ENCODE data around the gene POLR2A. TPM values are rescaled to one million over a fixed set of nuclear protein-coding genes. Genes with fewer than 3 reads are reported as not detected.

Gene POLR2A
- polyA plus RNA-seq, 2 of the 4 experiments (the other 2 are of a cell fraction), result 22.8 to 65.6 TPM

DNA sequence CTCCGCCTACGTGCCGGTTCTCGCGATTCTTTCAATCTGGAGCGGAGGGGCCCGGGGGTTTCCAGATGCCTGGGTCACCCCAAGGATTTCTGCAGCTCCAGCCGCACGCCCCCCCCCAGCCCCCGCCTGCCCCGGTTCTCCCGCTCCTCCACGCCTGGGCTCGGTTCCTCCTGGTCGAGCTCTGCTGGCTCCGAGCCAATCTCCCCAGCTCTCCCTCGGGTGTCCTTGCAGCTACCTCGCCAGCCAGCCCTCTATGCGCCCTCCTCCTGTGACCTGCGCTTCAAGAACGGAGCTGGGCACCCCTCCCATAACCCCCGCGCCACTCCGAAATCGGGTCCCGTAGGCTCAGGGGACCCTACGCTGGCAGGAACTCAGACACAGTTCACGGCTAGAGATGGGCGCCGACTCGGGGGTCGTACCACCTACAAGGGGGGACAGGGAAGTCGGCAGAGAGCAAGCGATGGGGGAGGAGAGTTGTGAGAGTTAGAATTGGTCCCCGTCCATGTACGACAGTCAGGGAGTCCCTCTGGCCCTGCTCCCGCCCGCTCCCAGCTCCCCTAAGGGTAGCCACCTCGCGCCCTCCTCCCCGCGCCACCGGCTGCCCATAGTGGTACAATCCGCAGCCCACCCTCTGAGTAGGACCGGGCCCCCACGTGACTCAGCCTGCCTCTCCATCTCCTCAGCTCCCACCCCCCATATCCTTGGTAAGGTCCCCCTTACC lies 43.9 kb upstream of the POLR2A start:
- H3K9me3 ChIP-seq, result no peaks in the 10 kb centered on the region
- peak overlapping the region; percentile 52 for H3K4me3 ChIP-seq
- H3K4me2 ChIP-seq, result peak overlapping the region; percentile 98
- ATAC-seq, result no peak
- no peak for FAIRE-seq
- CTCF ChIA-PET, result interaction anchor here (0.8 to 17.0 kb wide), 9 partner anchors 18 to 196 kb away, joined by 3 to 342 read pairs (median 8); partner anchors contain the start of genes CHRNB1, KCTD11, SLC35G6 and TMEM95
- TF ChIP-seq, protein P1, sequence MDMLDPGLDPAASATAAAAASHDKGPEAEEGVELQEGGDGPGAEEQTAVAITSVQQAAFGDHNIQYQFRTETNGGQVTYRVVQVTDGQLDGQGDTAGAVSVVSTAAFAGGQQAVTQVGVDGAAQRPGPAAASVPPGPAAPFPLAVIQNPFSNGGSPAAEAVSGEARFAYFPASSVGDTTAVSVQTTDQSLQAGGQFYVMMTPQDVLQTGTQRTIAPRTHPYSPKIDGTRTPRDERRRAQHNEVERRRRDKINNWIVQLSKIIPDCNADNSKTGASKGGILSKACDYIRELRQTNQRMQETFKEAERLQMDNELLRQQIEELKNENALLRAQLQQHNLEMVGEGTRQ (IDR thresholded peaks at IDR 0.05), result 0 out of 2 replicates have a peak, but pooled peaks have one; percentile 12
- TF ChIP-seq CHD2 (IDR thresholded peaks at IDR 0.05; ENCODE audit: low read length, partially characterized antibody) (peak; percentile 86), HOXA7 (CRISPR knock-in tag; IDR thresholded peaks at IDR 0.05) (no peak)
- 39% methylated on average over 39 of the region's 46 CpGs for WGBS (ENCODE audit: missing lambda C conversion rate)
- peak overlapping the region; percentile 65 to 85 for H3K27ac ChIP-seq
- POLR2A ChIA-PET, result interaction anchor here (0.6 to 1.4 kb wide), 4 partner anchors 8 to 46 kb away, joined by 3 to 6 read pairs (median 3); partner anchors contain the start of genes TMEM256 and ZBTB4
- DNase-seq (ENCODE audit: low read depth in 1 of 2, low spot score in 1 of 2), result peak; percentile 39 to 55
- peaks cover 42% of the 10 kb centered on the region for H3K4me1 ChIP-seq

DNA sequence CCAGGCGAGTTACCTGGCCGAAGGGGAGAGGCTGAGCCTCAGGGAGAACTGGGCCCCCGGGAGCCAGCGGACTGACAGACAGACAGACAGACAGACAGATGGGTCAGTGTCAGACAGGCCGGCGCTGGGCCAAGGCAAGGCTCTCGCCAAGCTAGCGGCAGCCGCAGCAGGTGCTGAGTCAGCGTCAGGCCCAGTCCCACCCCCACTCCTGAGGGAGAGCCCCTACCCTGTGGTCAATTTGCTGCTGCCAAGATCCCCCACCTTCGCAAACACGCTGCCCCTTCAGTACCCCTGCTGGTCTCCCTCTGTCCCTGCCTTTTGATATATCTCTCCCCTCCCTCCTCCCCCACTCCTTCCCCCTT lies 43.4 kb upstream of the POLR2A start:
- no peak for ATAC-seq
- WGBS (ENCODE audit: missing lambda C conversion rate), result 77% methylated on average over 10 of the region's 12 CpGs
- POLR2A ChIA-PET, result interaction anchor here (1.0 to 1.4 kb wide), 3 partner anchors 8 to 45 kb away, joined by 3 to 6 read pairs (median 3); partner anchors contain the start of gene TMEM256

DNA sequence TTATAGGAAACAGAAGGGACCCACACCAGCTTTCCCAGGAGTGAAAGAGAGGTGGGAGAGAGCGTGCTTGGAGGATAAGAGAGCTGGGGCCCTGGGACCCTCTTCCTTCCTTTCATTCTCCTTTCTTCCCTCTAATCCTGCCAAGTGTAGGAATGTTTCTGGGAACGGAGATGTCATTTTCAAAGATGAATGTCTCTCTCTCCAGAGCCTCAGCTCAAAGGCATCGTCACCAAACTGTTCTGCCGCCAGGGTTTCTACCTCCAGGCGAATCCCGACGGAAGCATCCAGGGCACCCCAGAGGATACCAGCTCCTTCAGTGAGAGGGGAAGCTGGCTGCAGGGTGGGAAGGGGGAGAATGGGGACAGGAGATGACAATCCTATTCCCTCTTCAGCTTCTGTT lies 42.9 kb upstream of the POLR2A start:
- H3K27ac ChIP-seq, result no peak overlapping the region
- H3K4me3 ChIP-seq, result no peak overlapping the region
- ChIA-PET POLR2A (interaction anchor here (1.0 to 1.4 kb wide), 4 partner anchors 37 to 45 kb away, joined by 3 to 6 read pairs (median 4); partner anchors contain the start of genes TMEM256 and ZBTB4), CTCF (interaction anchor here (0.7 to 17.0 kb wide), 13 partner anchors 10 to 246 kb away, joined by 3 to 342 read pairs (median 5); partner anchors contain the start of genes CHRNB1, KCTD11, SLC35G6 and TMEM256)
- no peak overlapping the region for H3K4me2 ChIP-seq
- no peak for TF ChIP-seq EP300 (IDR thresholded peaks at IDR 0.05)
- TF ChIP-seq KDM5A (IDR thresholded peaks at IDR 0.05), result no peak
- no peak for TF ChIP-seq RARB (CRISPR knock-in tag; IDR thresholded peaks at IDR 0.05)
- TF ChIP-seq SREBF2 (IDR thresholded peaks at IDR 0.05), result no peak
- no peak for TF ChIP-seq ZC3H11A (IDR thresholded peaks at IDR 0.05)
- no peak for TF ChIP-seq BHLHE40 (IDR thresholded peaks at IDR 0.05; ENCODE audit: low read depth, low read length)
- TF ChIP-seq PHF8 (IDR thresholded peaks at IDR 0.05; ENCODE audit: borderline replicate concordance, low read depth), result no peak
- no peak for TF ChIP-seq FOSB (CRISPR knock-in tag; IDR thresholded peaks at IDR 0.05)
- TF ChIP-seq, protein P2, sequence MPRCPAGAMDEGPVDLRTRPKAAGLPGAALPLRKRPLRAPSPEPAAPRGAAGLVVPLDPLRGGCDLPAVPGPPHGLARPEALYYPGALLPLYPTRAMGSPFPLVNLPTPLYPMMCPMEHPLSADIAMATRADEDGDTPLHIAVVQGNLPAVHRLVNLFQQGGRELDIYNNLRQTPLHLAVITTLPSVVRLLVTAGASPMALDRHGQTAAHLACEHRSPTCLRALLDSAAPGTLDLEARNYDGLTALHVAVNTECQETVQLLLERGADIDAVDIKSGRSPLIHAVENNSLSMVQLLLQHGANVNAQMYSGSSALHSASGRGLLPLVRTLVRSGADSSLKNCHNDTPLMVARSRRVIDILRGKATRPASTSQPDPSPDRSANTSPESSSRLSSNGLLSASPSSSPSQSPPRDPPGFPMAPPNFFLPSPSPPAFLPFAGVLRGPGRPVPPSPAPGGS (IDR thresholded peaks at IDR 0.05), result no peak
- no peak for TF ChIP-seq TP53 (CRISPR knock-in tag; IDR thresholded peaks at IDR 0.05)
- DNase-seq (ENCODE audit: low read depth in 1 of 2, low spot score in 1 of 2), result no peak
- H3K4me1 ChIP-seq, result peaks cover 41% of the 10 kb centered on the region
- WGBS (ENCODE audit: missing lambda C conversion rate), result 87% methylated on average over 7 of the region's 7 CpGs
- H3K9me3 ChIP-seq, result no peaks in the 10 kb centered on the region
- FAIRE-seq, result no peak
- no peak for ATAC-seq

More for the DNA sequence above, 43.4 kb upstream of the POLR2A start:
- Histone ChIP-seq H3K4me2 (peak overlapping the region; percentile 98; the same call in 2 of the 3 replicates), H3K9me3 (no peaks in the 10 kb centered on the region), H3K4me1 (peaks cover 45% of the 10 kb centered on the region), H3K4me3 (no peak overlapping the region), H3K27ac (peak overlapping the region in 1 of 2 experiments; percentile 85; a peak in 3 of 6 replicates)
- TF ChIP-seq MAFK (IDR thresholded peaks at IDR 0.05; ENCODE audit: partially characterized antibody) (peak; percentile 95), MAZ (IDR thresholded peaks at IDR 0.05; ENCODE audit: borderline replicate concordance, low read depth, low read length) (no peak)
- DNase-seq (ENCODE audit: low read depth in 1 of 2, low spot score in 1 of 2) (no peak), FAIRE-seq (no peak)
- CTCF ChIA-PET, result interaction anchor here (0.7 to 17.0 kb wide), 14 partner anchors 9 to 196 kb away, joined by 3 to 342 read pairs (median 4); partner anchors contain the start of genes CHRNB1, KCTD11, SLC35G6 and TMEM256

DNA sequence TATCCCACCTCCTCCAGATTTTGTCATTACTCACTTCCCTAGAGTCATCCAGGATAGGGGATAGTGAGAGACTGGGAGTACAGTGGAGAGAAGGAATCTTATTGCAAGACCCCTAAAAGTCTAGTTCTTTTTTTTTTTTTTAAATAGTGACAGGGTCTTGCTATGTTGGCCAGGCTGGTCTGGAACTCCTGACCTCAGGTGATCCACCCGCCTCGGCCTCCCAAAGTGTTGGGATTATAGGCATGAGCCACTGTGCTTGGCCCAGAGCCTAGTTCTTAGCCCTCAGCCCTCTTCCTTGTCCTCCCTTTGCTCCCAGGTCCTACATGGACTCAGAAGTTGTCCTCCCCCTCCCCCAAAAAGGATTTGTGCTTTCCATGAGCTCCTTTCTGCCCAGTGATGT lies 42.0 kb upstream of the POLR2A start:
- FAIRE-seq (no peak), DNase-seq (ENCODE audit: low read depth in 1 of 2, low spot score in 1 of 2) (no peak), ATAC-seq (no peak)
- H3K27ac ChIP-seq, result no peak overlapping the region
- 80% methylated on average over 2 of the region's 2 CpGs for WGBS (ENCODE audit: missing lambda C conversion rate)
- TF ChIP-seq KDM5A (IDR thresholded peaks at IDR 0.05), result no peak
- no peak for TF ChIP-seq HEYL (CRISPR knock-in tag; IDR thresholded peaks at IDR 0.05)
- TF ChIP-seq ESRRA (IDR thresholded peaks at IDR 0.05; ENCODE audit: borderline replicate concordance, low read length), result no peak
- TF ChIP-seq HOXB5 (CRISPR knock-in tag; IDR thresholded peaks at IDR 0.05), result no peak
- no peak for TF ChIP-seq NPAS2 (CRISPR knock-in tag; IDR thresholded peaks at IDR 0.05; ENCODE audit: borderline replicate concordance)
- TF ChIP-seq NR3C1 (IDR thresholded peaks at IDR 0.05), result no peak
- TF ChIP-seq ZNF302 (CRISPR knock-in tag; IDR thresholded peaks at IDR 0.05), result no peak
- TF ChIP-seq FOSL2 (IDR thresholded peaks at IDR 0.05), result no peak
- no peak for TF ChIP-seq FOSL2 (CRISPR knock-in tag; IDR thresholded peaks at IDR 0.05)
- H3K4me2 ChIP-seq, result no peak overlapping the region
- H3K4me1 ChIP-seq, result peaks cover 36% of the 10 kb centered on the region
- CTCF ChIA-PET, result interaction anchor here (1.1 to 17.0 kb wide), 10 partner anchors 11 to 245 kb away, joined by 3 to 342 read pairs (median 6); partner anchors contain the start of genes CHRNB1, KCTD11, TMEM256 and TMEM95
- H3K9me3 ChIP-seq, result no peaks in the 10 kb centered on the region
- POLR2A ChIA-PET, result interaction anchor here (1.1 to 1.4 kb wide), 2 partner anchors 37 to 38 kb away, joined by 3 to 4 read pairs; partner anchors contain the start of genes TMEM256 and ZBTB4
- H3K4me3 ChIP-seq, result no peak overlapping the region

Data from A549 (cell line).